ENCODE results near the gene CARD11.

Gene CARD11

DNA sequence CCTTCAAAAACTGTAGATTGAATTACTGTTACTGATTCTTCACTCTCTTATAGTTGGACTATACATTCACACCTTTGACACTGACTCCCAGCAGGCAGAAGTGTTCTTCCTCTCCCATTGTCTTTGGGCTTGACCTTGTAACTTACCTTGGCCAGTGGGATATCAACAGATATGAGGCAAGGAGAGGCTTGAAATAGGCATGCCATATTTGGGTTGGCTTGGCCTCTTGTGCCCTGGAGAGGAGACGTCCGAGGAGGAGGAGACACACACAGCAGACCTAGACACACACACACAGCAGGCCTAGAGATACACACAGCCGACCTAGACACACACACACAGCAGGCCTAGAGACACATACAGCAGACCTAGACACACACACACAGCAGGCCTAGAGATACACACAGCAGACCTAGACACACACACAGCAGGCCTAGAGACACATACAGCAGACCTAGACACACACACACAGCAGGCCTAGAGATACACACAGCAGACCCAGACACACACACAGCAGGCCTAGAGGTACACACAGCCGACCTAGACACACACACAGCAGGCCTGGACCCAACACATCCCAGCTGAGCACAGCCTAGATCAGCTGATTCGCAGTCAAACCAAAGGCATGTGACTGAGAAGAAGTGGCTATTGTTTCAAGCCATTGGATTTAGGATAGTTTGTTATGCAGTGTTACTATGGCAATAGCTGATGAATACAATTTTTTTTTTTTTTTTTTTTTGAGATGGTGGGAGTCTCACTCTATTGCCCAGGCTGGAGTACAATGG lies 187.1 kb downstream of the CARD11 start:
- Histone ChIP-seq H3K4me3 (ENCODE audit: low read length) (no peak overlapping the region), H3K27ac (ENCODE audit: low read depth, low read length) (no peak overlapping the region)

More for the DNA sequence above, 187.1 kb downstream of the CARD11 start:
- Histone ChIP-seq H3K79me1 (ENCODE audit: low read length) (no peaks in the 10 kb centered on the region), H3K23ac (ENCODE audit: low read length) (no peak overlapping the region), H2BK5ac (ENCODE audit: low read length) (no peak overlapping the region), H4K8ac (ENCODE audit: low read depth, low read length) (no peak overlapping the region), H3K18ac (ENCODE audit: low read length) (no peak overlapping the region), H3K27me3 (ENCODE audit: insufficient read depth, low read length, poor library complexity) (no peaks in the 10 kb centered on the region), H3K36me3 (ENCODE audit: control insufficient read depth, insufficient read depth, low read length) (no peaks in the 10 kb centered on the region), H3K4me2 (ENCODE audit: low read length) (no peak overlapping the region), H2BK120ac (ENCODE audit: low read depth, low read length) (no peak overlapping the region), H3K9ac (ENCODE audit: low read length) (no peak overlapping the region), H3K79me2 (ENCODE audit: control insufficient read depth, insufficient read depth, low read length) (no peaks in the 10 kb centered on the region), H3K4ac (ENCODE audit: low read depth, low read length) (no peak overlapping the region), H3K56ac (ENCODE audit: low read length) (peak overlapping the region; percentile 7), H2BK15ac (replicated peaks; ENCODE audit: low read depth) (no peak overlapping the region), H3K4me1 (ENCODE audit: control insufficient read depth, low read depth, low read length) (no peaks in the 10 kb centered on the region), H4K5ac (ENCODE audit: low read length) (no peak overlapping the region), H2AK5ac (ENCODE audit: low read length) (no peak overlapping the region)
- DNase-seq = peak; percentile 81
- WGBS (ENCODE audit: extremely low coverage, insufficient coverage, low lambda C conversion rate) = no CpG with 5 or more reads among the region's 5 CpGs
